ENCODE measurements around the gene STRN3.
"Not testable (repeated sequence)": the region's sequence is repeated elsewhere in the genome, so short reads cannot be mapped to it uniquely, and the experiment has no call there.

Gene STRN3

GRCh38 chr14:31013841-31014240 lies 12.3 kb downstream of the STRN3 start:
- DNase-seq (ENCODE audit: insufficient read length, low spot score) (no peak), FAIRE-seq (no peak)
- no peak for TF ChIP-seq CTCF (IDR thresholded peaks at IDR 0.05; ENCODE audit: insufficient read depth, missing control alignments)

GRCh38 chr14:31010935-31011334 lies 15.2 kb downstream of the STRN3 start:
- FAIRE-seq: no peak

DNA sequence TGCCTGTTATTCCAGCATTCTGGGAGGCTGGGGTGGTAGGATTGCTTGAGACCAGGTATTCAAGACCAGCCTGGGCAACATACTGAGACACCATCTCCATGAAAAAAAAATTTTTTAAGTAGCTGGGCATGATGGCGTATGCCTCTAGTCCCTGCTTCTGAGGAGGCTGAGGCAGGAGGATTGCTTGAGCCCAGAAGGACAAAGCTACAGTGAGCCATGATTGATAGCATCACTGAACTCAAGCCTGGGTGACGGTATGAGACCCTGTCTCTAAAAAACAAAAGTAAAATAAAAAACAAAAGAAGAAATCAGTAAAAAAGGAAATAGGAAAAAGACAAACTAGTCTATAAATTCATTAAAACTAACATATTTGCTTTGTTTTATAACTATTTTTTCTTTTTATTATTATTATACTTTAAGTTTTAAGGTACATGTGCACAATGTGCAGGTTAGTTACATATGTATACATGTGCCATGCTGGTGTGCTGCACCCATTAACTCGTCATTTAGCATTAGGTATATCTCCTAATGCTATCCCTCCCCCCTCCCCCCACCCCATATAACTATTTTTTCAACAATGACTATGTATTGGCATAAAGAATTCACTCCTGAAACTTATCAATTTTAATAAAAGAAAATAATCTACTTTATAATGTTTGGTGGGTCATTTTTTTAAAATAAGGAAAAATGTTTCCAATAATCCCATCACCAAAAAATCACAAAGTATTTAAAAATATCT lies 16.2 kb downstream of the STRN3 start:
- TF ChIP-seq CTCF (IDR thresholded peaks at IDR 0.05; ENCODE audit: insufficient read depth, missing control alignments): no peak
- FAIRE-seq (no peak), DNase-seq (ENCODE audit: insufficient read length, low spot score) (no peak)

More at GRCh38 chr14:31010935-31011334, 15.2 kb downstream of the STRN3 start:
- no peak for TF ChIP-seq CTCF (IDR thresholded peaks at IDR 0.05; ENCODE audit: insufficient read depth, missing control alignments)
- DNase-seq (ENCODE audit: insufficient read length, low spot score): no peak

DNA sequence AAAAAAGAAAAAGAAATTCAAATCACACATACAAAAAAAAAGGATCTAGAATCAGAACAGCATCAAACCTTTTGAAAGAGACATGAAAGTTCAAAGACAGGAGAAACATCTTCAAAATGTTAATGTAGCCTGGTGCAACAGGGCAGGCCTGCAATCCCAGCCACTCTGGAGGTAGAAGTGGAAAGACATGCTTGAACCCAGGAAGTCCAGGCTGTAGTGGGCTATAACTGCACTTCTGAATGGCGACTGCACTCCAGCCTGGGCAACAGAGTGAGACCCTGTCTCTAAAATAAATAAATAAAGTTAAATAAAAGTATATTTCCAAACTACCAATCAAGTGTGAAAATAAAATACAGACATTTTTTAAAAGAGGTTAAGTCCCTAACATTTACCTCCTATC lies 19.5 kb downstream of the STRN3 start:
- no peak for FAIRE-seq
- DNase-seq (ENCODE audit: insufficient read length, low spot score): no peak
- no peak for TF ChIP-seq CTCF (IDR thresholded peaks at IDR 0.05; ENCODE audit: insufficient read depth, missing control alignments)

GRCh38 chr14:31004007-31004406 lies 22.2 kb downstream of the STRN3 start:
- FAIRE-seq; DNase-seq (ENCODE audit: insufficient read length, low spot score): not testable (repeated sequence)

GRCh38 chr14:31003284-31003683 lies 22.9 kb downstream of the STRN3 start:
- no peak for TF ChIP-seq CTCF (IDR thresholded peaks at IDR 0.05; ENCODE audit: insufficient read depth, missing control alignments)
- no peak for DNase-seq (ENCODE audit: insufficient read length, low spot score)
- no peak for FAIRE-seq

- FAIRE-seq (no peak), DNase-seq (ENCODE audit: insufficient read length, low spot score) (no peak)
- TF ChIP-seq CTCF (IDR thresholded peaks at IDR 0.05; ENCODE audit: insufficient read depth, missing control alignments): no peak
Observed at GRCh38 chr14:31001339-31001658, 24.9 kb downstream of the STRN3 start.
